Keratinocyte (primary cell): ENCODE measurements around the gene ITPR1. TPM values are rescaled to one million over a fixed set of nuclear protein-coding genes. Genes with fewer than 3 reads are reported as not detected.
"Not testable (repeated sequence)": the region's sequence is repeated elsewhere in the genome, so short reads cannot be mapped to it uniquely, and the experiment has no call there.

Source experiments
- DNase-seq: peaks from one replicate; pipeline ENCODE4 v3.0.0-alpha.2; 2011; ENCODE audit warnings: low read depth, missing footprints, low spot score
- FAIRE-seq: peaks from 2 replicates; lab custom pipeline; 2011; peaks lifted over from hg19 to GRCh38; lab: Jason Lieb, UNC
- H2AFZ ChIP-seq: 2 replicates; pipeline ENCODE4 v1.6.0; 2012; ENCODE audit warnings: low read length, control low read depth, inconsistent platforms; ENCODE audit not compliant: control insufficient read depth
- H3K27ac ChIP-seq: 2 replicates; pipeline ENCODE4 v1.5.1; 2011; ENCODE audit warnings: low read length; ENCODE audit not compliant: control insufficient read depth, insufficient read depth
- H3K27me3 ChIP-seq: 3 replicates; pipeline ENCODE4 v1.6.0; 2011; ENCODE audit warnings: low read length; ENCODE audit not compliant: control insufficient read depth, insufficient read depth; ENCODE audit errors: extremely low read depth
- H3K36me3 ChIP-seq, 2 experiments: 2 replicates in 1 of 2; 3 replicates in 1 of 2; pipeline ENCODE4 v1.5.1; 2011; ENCODE audit warnings: low read length in 2 of 2, mild to moderate bottlenecking in 1 of 2; ENCODE audit not compliant: control insufficient read depth in 2 of 2, insufficient read depth in 2 of 2; ENCODE audit errors: extremely low read depth in 1 of 2
- H3K4me1 ChIP-seq: 3 replicates; pipeline ENCODE4 v1.5.1; 2011; ENCODE audit warnings: low read length; ENCODE audit not compliant: control insufficient read depth, insufficient read depth; ENCODE audit errors: extremely low read depth
- H3K4me2 ChIP-seq: 3 replicates; pipeline ENCODE4 v1.6.0; 2011; ENCODE audit warnings: low read depth, low read length; ENCODE audit not compliant: control insufficient read depth, insufficient read depth; ENCODE audit errors: extremely low read depth
- H3K4me3 ChIP-seq, 3 experiments: fragments of 200-600 bp in 1 of 3; sonication (generic) in 1 of 3; 2 replicates in 2 of 3; 3 replicates in 1 of 3; pipeline ENCODE4 v1.5.1; 2011 to 2016; ENCODE audit warnings: low read length in 3 of 3, mild to moderate bottlenecking in 3 of 3, control low read depth in 2 of 3, inconsistent platforms in 1 of 3, low read depth in 1 of 3, mixed read lengths in 1 of 3, mixed run types in 1 of 3, moderate library complexity in 1 of 3; ENCODE audit not compliant: control insufficient read depth in 2 of 3, insufficient read depth in 2 of 3; ENCODE audit errors: extremely low read depth in 1 of 3
- H3K79me2 ChIP-seq: 2 replicates; pipeline ENCODE4 v1.6.0; 2012; ENCODE audit warnings: low read length; ENCODE audit not compliant: control insufficient read depth, insufficient read depth
- H3K9ac ChIP-seq: 3 replicates; pipeline ENCODE4 v1.6.0; 2011; ENCODE audit warnings: low read length; ENCODE audit not compliant: control insufficient read depth, insufficient read depth; ENCODE audit errors: extremely low read depth
- H3K9me1 ChIP-seq: 3 replicates; pipeline ENCODE4 v1.6.0; 2011; ENCODE audit warnings: low read length; ENCODE audit not compliant: control insufficient read depth, insufficient read depth; ENCODE audit errors: extremely low read depth
- H3K9me3 ChIP-seq: 2 replicates; pipeline ENCODE4 v1.5.1; 2012; ENCODE audit warnings: low read depth, low read length; ENCODE audit not compliant: control insufficient read depth
- H4K20me1 ChIP-seq: 3 replicates; pipeline ENCODE4 v1.6.0; 2011; ENCODE audit warnings: low read length; ENCODE audit not compliant: control insufficient read depth, insufficient read depth; ENCODE audit errors: extremely low read depth
- EZH2 ChIP-seq: IDR thresholded peaks from one replicate; pipeline ENCODE4 v1.6.1; 2012; ENCODE audit warnings: inconsistent platforms, mild to moderate bottlenecking, low read length, moderate library complexity
- dilution Hi-C: fragments of 300-500 bp; cut with MboI; formaldehyde crosslinking; loops from one replicate; pipeline ENCODE4 v1.7.0; 2020; ENCODE audit warnings: low sequenced_read_pairs; ENCODE audit not compliant: extremely low pct_ligation_motif_present
- polyA plus RNA-seq, 5 experiments: library from polyadenylated mRNA; depleted of rRNA in 3 of 5; stranded (reverse) in 3 of 5; stranded (forward) in 1 of 5; unstranded in 1 of 5; fragments of >200 nt; gene quantifications; 1 replicate in 1 of 5; 2 replicates in 3 of 5; 3 replicates in 1 of 5; pipeline versions ENCODE4 v1.2.1 to v1.2.3, GENCODE V29; 2011 to 2012; ENCODE audit warnings: missing spikeins in 2 of 5, low read depth in 1 of 5, low replicate concordance in 1 of 5
- TF ChIP-seq, protein P1 (sequence below), 3 experiments: IDR thresholded peaks in 1 of 3; conservative IDR thresholded peaks in 1 of 3; optimal IDR thresholded peaks in 1 of 3; 2 replicates in 2 of 3; 3 replicates in 1 of 3; pipeline versions ENCODE3 to v1.5.1; 2011; ENCODE audit warnings: low read length in 3 of 3, mild to moderate bottlenecking in 3 of 3, moderate library complexity in 2 of 3, control low read depth in 1 of 3, inconsistent platforms in 1 of 3; ENCODE audit not compliant: insufficient read depth in 2 of 3; ENCODE audit errors: extremely low read depth in 1 of 3

ITPR1 gene
- polyA plus RNA-seq, 1 donor (not counting 4 experiments of a cell fraction or from before 2014, with no cell fraction given) = 3.5 TPM

DNA sequence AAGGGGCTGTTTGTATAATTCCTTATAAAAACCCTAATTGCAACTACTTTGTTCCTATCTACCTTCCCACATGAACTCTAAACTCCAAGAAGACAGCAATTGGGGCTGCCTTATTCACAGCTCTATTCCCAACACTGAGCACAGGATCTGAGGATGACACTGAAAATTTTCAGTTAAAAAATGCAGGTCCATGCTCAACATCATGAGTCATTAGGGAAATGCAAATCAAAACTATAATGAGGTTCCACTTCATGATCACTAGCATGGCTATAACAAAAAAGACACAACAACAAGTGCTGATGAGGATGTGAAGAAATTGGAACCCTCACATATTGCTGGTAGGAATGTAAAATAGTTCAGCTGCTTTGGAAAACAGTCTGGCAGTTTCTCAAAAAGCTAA lies 39.0 kb upstream of the ITPR1 start:
- Histone ChIP-seq H3K27ac (no peak overlapping the region), H3K4me1 (no peaks in the 10 kb centered on the region), H3K4me2 (no peak overlapping the region), H3K9ac (no peak overlapping the region), H4K20me1 (no peaks in the 10 kb centered on the region), H3K79me2 (no peaks in the 10 kb centered on the region), H3K4me3 (no peak overlapping the region), H3K9me1 (no peaks in the 10 kb centered on the region), H3K36me3 (peaks cover 0 to 1% of the 10 kb centered on the region in 2 experiments), H2AFZ (no peak overlapping the region), H3K9me3 (no peaks in the 10 kb centered on the region), H3K27me3 (no peaks in the 10 kb centered on the region)
- TF ChIP-seq, protein P1, sequence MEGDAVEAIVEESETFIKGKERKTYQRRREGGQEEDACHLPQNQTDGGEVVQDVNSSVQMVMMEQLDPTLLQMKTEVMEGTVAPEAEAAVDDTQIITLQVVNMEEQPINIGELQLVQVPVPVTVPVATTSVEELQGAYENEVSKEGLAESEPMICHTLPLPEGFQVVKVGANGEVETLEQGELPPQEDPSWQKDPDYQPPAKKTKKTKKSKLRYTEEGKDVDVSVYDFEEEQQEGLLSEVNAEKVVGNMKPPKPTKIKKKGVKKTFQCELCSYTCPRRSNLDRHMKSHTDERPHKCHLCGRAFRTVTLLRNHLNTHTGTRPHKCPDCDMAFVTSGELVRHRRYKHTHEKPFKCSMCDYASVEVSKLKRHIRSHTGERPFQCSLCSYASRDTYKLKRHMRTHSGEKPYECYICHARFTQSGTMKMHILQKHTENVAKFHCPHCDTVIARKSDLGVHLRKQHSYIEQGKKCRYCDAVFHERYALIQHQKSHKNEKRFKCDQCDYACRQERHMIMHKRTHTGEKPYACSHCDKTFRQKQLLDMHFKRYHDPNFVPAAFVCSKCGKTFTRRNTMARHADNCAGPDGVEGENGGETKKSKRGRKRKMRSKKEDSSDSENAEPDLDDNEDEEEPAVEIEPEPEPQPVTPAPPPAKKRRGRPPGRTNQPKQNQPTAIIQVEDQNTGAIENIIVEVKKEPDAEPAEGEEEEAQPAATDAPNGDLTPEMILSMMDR (optimal IDR thresholded peaks at IDR 0.05 in 1 of 3, IDR thresholded peaks at IDR 0.05 in 1 of 3, conservative IDR thresholded peaks at IDR 0.05 in 1 of 3; ENCODE audit: extremely low read depth in 1 of 3, insufficient read depth in 2 of 3, low read length in 3 of 3) = no peak
- TF ChIP-seq EZH2 = no peak
- FAIRE-seq = no peak
- no peak for DNase-seq
- dilution Hi-C loops = no loop called here

DNA sequence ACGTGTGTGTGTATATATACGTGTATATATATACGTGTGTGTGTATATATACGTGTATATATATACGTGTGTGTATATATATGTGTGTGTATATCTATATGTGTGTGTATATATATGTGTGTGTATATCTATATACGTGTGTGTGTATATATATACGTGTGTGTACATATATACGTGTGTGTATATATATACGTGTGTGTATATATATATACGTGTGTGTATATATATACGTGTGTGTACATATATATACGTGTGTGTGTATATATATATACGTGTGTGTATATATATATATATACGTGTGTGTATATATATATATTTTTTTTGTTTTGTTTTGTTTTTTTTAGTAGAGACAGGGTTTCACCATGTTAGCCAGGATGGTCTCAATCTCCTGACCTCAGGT lies 36.4 kb upstream of the ITPR1 start:
- H3K4me2 ChIP-seq, H3K27me3 ChIP-seq, H3K27ac ChIP-seq, H3K36me3 ChIP-seq, H3K9ac ChIP-seq, H3K9me1 ChIP-seq, H3K4me3 ChIP-seq, dilution Hi-C loops, H4K20me1 ChIP-seq, H3K9me3 ChIP-seq, H3K4me1 ChIP-seq, DNase-seq, H3K79me2 ChIP-seq, FAIRE-seq, H2AFZ ChIP-seq: not testable (repeated sequence)

DNA sequence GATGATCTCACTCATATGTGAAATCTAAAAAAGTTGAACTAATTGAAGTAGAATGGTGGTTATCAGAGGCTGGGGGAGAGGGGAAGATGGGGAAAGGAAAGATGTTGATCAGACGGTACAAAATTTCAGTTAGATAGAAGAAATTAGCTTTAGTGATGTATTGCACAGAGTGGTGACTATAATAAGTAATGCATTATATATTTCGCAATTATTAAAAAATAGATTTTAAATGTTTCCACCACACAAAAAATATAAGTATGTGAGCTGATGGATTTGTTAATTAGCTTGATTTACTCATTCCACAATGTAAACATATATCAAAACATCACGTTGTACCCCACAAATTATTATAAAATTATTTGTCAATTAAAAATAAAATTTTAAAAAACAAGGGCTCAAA lies 34.2 kb upstream of the ITPR1 start:
- dilution Hi-C loops = no loop called here
- Histone ChIP-seq H3K9me3 (no peaks in the 10 kb centered on the region), H3K4me3 (no peak overlapping the region), H3K27me3 (no peaks in the 10 kb centered on the region), H3K4me1 (no peaks in the 10 kb centered on the region), H3K79me2 (no peaks in the 10 kb centered on the region), H3K4me2 (no peak overlapping the region), H3K9me1 (no peaks in the 10 kb centered on the region), H3K27ac (no peak overlapping the region), H3K9ac (no peak overlapping the region), H4K20me1 (no peaks in the 10 kb centered on the region), H2AFZ (no peak overlapping the region), H3K36me3 (no peaks in the 10 kb centered on the region)
- no peak for DNase-seq
- TF ChIP-seq EZH2 = no peak
- TF ChIP-seq, protein P1 (optimal IDR thresholded peaks at IDR 0.05 in 1 of 3, IDR thresholded peaks at IDR 0.05 in 1 of 3, conservative IDR thresholded peaks at IDR 0.05 in 1 of 3; ENCODE audit: extremely low read depth in 1 of 3, insufficient read depth in 2 of 3, low read length in 3 of 3) = no peak
- no peak for FAIRE-seq
